Astrocyte (in vitro differentiated cells and primary cell): ENCODE results near the gene TSPEAR. TPM values are rescaled to one million over a fixed set of nuclear protein-coding genes. Genes with fewer than 3 reads are reported as not detected.

ENCODE experiments used
- DNase-seq: peaks from one replicate; pipeline ENCODE4 v3.0.0-alpha.2; 2010; ENCODE audit warnings: low read depth
- FAIRE-seq: peaks from 2 replicates; lab custom pipeline; 2011; peaks lifted over from hg19 to GRCh38; lab: Jason Lieb, UNC
- H2AFZ ChIP-seq: 2 replicates; pipeline ENCODE4 v1.6.0; 2012; ENCODE audit warnings: low read depth, low read length, inconsistent platforms
- H3K27ac ChIP-seq: 2 replicates; pipeline ENCODE4 v1.5.1; 2011; ENCODE audit warnings: low read depth, low read length, inconsistent platforms
- H3K27me3 ChIP-seq: 2 replicates; pipeline ENCODE4 v1.6.0; 2011; ENCODE audit warnings: low read length, inconsistent platforms; ENCODE audit not compliant: insufficient read depth
- H3K36me3 ChIP-seq: 2 replicates; pipeline ENCODE4 v1.5.1; 2011; ENCODE audit warnings: low read length, inconsistent platforms; ENCODE audit not compliant: insufficient read depth
- H3K4me1 ChIP-seq: 2 replicates; pipeline ENCODE4 v1.5.1; 2011; ENCODE audit warnings: low read length, inconsistent platforms; ENCODE audit not compliant: insufficient read depth
- H3K4me2 ChIP-seq: 2 replicates; pipeline ENCODE4 v1.6.0; 2012; ENCODE audit warnings: low read length, inconsistent platforms
- H3K4me3 ChIP-seq: 2 replicates; pipeline ENCODE4 v1.5.1; 2011; ENCODE audit warnings: low read depth, mild to moderate bottlenecking, low read length, inconsistent platforms; ENCODE audit not compliant: insufficient read depth
- H3K79me2 ChIP-seq: 2 replicates; pipeline ENCODE4 v1.6.0; 2012; ENCODE audit warnings: mild to moderate bottlenecking, low read length, inconsistent platforms; ENCODE audit not compliant: insufficient read depth
- H3K9ac ChIP-seq: 2 replicates; pipeline ENCODE4 v1.6.0; 2012; ENCODE audit warnings: mild to moderate bottlenecking, low read length, inconsistent platforms
- H3K9me3 ChIP-seq: 2 replicates; pipeline ENCODE4 v1.5.1; 2012; ENCODE audit warnings: low read depth, mild to moderate bottlenecking, low read length, inconsistent platforms; ENCODE audit not compliant: insufficient read depth
- H4K20me1 ChIP-seq: 2 replicates; pipeline ENCODE4 v1.6.0; 2012; ENCODE audit warnings: low read length, inconsistent platforms; ENCODE audit not compliant: insufficient read depth
- H3K27ac Mint-ChIP-seq: one replicate; pipeline ENCODE4 v1.8.0; 2021; ENCODE audit warnings: mild to moderate bottlenecking, mixed read lengths; ENCODE audit not compliant: unreplicated experiment
- H3K27me3 Mint-ChIP-seq: one replicate; pipeline ENCODE4 v1.8.0; 2021; ENCODE audit warnings: low read depth, mixed read lengths; ENCODE audit not compliant: unreplicated experiment
- H3K36me3 Mint-ChIP-seq: one replicate; pipeline ENCODE4 v1.8.0; 2021; ENCODE audit warnings: low read depth, mixed read lengths; ENCODE audit not compliant: unreplicated experiment
- H3K4me1 Mint-ChIP-seq: one replicate; pipeline ENCODE4 v1.8.0; 2021; ENCODE audit warnings: low read depth, mixed read lengths; ENCODE audit not compliant: unreplicated experiment
- H3K4me3 Mint-ChIP-seq: one replicate; pipeline ENCODE4 v1.8.0; 2021; ENCODE audit warnings: mild to moderate bottlenecking, moderate library complexity, mixed read lengths; ENCODE audit not compliant: unreplicated experiment
- H3K9me3 Mint-ChIP-seq: one replicate; pipeline ENCODE4 v1.8.0; 2021; ENCODE audit warnings: mild to moderate bottlenecking, mixed read lengths; ENCODE audit not compliant: unreplicated experiment
- CTCF ChIP-seq: IDR thresholded peaks from 2 replicates; pipeline ENCODE4 v1.5.1; 2011; ENCODE audit warnings: low read depth, mild to moderate bottlenecking, inconsistent platforms, low read length, moderate library complexity; ENCODE audit not compliant: insufficient read depth
- EZH2 ChIP-seq: IDR thresholded peaks from 2 replicates; pipeline ENCODE4 v1.6.1; 2012; ENCODE audit warnings: mild to moderate bottlenecking, low read length, inconsistent platforms; ENCODE audit not compliant: insufficient read depth
- total RNA-seq: library from RNA; stranded (reverse); gene quantifications from 2 replicates; pipeline ENCODE4 v1.2.1, GENCODE V29; 2021

Gene TSPEAR
- total RNA-seq, 1 donor from 2014 or later, result not detected

GRCh38 chr21:44482581-44483287, 228.6 kb downstream of the TSPEAR start:
- Histone ChIP-seq H3K4me2 (no peak overlapping the region), H2AFZ (no peak overlapping the region), H3K4me3 (no peak overlapping the region), H3K79me2 (no peaks in the 10 kb centered on the region), H3K9ac (no peak overlapping the region), H3K36me3 (no peaks in the 10 kb centered on the region), H3K27ac (no peak overlapping the region), H3K9me3 (no peaks in the 10 kb centered on the region), H4K20me1 (no peaks in the 10 kb centered on the region), H3K27me3 (no peaks in the 10 kb centered on the region), H3K4me1 (no peaks in the 10 kb centered on the region)
- Mint-ChIP-seq H3K9me3 (peaks cover 4% of the 10 kb centered on the region), H3K36me3 (no peaks in the 10 kb centered on the region), H3K4me1 (no peaks in the 10 kb centered on the region), H3K27me3 (peaks cover 19% of the 10 kb centered on the region), H3K27ac (no peak overlapping the region), H3K4me3 (no peak overlapping the region)
- no peak for DNase-seq
- TF ChIP-seq EZH2 (no peak), CTCF (no peak)
- no peak for FAIRE-seq

GRCh38 chr21:44480200-44481053, 230.9 kb downstream of the TSPEAR start:
- Histone ChIP-seq H3K4me1 (no peaks in the 10 kb centered on the region), H2AFZ (no peak overlapping the region), H3K79me2 (no peaks in the 10 kb centered on the region), H3K27me3 (no peaks in the 10 kb centered on the region), H3K36me3 (no peaks in the 10 kb centered on the region), H3K4me3 (no peak overlapping the region), H3K9me3 (no peaks in the 10 kb centered on the region), H4K20me1 (no peaks in the 10 kb centered on the region), H3K27ac (no peak overlapping the region), H3K4me2 (no peak overlapping the region), H3K9ac (no peak overlapping the region)
- Mint-ChIP-seq H3K4me1 (no peaks in the 10 kb centered on the region), H3K36me3 (no peaks in the 10 kb centered on the region), H3K4me3 (no peak overlapping the region), H3K27me3 (peaks cover 14% of the 10 kb centered on the region), H3K9me3 (no peaks in the 10 kb centered on the region), H3K27ac (no peak overlapping the region)
- FAIRE-seq (no peak), DNase-seq (no peak)
- TF ChIP-seq CTCF (no peak), EZH2 (no peak)
